Stimulated activated CD4-positive, alpha-beta T cell treated with anti-CD3 and anti-CD28 coated beads, Interleukin-12 subunit alpha, Interleukin-12 subunit beta, amount 100 ng/mL, for 4 hours (primary cell): ENCODE results near the gene CROCC2.

Experiments
- DNase-seq: peaks from one replicate; pipeline ENCODE4 v3.0.0-alpha.2; 2020

The CROCC2 gene

DNA sequence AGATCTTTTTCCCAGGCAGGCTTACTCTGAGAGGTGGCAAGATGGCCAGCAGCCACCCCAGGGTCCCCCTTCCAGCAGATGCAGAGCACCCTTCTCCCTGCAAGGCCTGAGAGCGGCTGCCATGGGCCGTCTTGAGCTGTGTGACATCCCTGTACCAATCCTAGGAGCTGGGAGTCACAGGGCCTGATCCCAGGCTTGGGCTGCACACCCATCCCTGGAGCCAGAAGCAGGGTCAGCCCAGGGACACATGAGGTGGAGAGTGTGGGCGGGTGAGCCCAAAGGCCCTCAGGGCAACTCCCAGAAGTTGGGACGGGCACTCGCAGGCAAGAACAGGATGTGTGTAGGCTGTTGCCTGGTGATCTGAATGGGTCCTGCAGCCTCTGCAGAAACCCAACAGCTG is 40.5 kb downstream of the CROCC2 start:
- DNase-seq: no peak

DNA sequence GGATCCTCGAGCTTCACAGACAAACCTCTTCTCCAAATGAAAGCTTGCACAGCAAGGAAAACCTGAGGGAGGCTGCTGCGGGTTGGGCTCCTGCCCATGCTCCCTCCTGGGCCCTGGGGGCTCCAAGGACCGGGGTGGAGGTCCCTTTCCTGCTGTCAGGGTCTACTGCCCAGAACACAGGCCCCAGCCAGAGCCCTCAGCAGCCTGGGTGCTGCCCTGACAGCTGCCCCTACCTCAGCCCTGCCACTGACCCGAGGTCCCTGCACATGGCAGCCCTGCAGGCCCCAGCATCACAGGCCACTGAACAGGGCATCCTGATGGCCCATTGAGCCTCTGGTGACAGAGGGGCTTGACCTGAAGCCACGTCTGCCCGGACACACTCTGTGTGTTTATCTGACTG is 41.0 kb downstream of the CROCC2 start:
- no peak for DNase-seq

DNA sequence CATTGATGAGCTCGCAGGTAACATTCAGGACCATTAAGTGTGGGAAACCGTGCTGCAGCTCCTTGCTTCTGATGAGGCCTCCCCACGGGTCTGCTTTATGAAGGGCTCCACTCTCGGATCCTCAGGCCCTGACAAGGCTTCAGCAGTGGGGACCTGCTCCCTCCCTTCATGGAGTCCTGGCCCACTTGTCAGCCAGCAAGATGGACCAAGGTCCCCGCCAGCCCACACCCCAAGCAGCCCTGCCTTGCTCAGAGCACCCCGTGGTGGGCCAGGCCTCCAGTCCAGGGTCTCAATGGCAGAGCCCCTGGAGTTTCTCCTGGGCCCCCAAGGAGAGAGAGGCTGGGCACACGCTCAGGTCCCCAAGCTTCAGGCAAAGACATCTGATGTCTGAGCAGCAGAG is 41.5 kb downstream of the CROCC2 start:
- DNase-seq: no peak

DNA sequence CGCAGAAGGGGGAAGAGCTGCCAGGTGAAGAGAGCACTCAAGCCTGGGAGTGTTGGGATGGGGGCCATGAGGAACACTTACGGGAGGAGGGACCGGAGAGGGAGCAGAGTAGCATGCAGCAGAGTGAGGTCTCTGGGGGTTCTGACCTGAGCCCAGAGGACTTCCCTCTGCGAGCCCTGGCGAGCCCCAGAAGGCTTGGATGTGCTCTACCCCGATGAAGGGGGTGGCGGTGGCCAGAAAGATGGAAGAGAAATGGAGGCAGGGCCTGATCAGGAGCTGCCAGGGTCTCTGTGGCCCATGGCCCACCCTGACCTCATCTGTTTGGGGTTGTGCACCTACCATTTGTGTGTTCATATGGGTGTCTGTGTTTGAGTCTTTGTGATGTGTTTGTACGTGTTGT is 42.0 kb downstream of the CROCC2 start:
- no peak for DNase-seq

DNA sequence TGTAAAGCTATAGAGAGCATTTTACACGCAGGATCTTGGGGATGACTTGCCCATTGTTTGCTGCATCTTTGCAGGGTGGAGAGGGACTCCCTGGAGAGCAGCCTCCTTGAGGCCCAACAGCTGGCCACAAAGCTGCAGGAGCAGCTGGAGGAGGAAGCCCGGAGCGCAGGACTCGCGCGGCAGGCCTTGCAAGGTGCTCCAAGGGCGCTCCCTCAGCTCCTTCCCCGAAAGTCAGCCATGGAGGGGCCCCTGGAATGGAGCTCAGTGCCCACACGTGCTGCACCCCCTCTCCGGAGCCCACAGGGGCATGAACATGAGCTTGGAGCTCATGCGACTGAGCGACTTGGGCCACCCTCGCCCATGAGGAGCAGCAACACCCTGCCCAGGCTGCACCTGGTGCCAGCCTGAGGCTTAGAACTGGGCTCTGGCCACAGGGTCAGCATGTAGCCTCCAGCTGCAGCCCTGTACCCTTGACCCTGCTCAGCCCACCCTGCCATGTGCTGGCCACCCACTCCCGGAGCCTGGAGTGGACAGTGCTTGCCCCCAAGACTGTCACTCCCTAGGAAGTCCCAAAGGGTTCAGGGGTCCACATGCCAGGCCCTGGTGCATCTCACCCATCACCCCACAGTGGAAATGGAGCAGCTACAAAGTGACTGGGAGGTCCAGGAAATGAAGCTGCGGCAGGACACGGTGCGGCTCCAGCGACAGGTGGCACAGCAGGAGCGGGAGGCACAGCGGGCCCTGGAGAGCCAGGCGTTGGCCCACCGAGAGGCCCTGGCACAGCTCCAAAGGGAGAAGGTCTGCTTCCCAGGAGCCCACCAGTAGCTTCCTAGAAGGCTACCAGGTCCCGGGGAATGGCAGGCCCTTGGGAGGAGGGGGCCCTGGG is 43.0 kb downstream of the CROCC2 start:
- DNase-seq: no peak

DNA sequence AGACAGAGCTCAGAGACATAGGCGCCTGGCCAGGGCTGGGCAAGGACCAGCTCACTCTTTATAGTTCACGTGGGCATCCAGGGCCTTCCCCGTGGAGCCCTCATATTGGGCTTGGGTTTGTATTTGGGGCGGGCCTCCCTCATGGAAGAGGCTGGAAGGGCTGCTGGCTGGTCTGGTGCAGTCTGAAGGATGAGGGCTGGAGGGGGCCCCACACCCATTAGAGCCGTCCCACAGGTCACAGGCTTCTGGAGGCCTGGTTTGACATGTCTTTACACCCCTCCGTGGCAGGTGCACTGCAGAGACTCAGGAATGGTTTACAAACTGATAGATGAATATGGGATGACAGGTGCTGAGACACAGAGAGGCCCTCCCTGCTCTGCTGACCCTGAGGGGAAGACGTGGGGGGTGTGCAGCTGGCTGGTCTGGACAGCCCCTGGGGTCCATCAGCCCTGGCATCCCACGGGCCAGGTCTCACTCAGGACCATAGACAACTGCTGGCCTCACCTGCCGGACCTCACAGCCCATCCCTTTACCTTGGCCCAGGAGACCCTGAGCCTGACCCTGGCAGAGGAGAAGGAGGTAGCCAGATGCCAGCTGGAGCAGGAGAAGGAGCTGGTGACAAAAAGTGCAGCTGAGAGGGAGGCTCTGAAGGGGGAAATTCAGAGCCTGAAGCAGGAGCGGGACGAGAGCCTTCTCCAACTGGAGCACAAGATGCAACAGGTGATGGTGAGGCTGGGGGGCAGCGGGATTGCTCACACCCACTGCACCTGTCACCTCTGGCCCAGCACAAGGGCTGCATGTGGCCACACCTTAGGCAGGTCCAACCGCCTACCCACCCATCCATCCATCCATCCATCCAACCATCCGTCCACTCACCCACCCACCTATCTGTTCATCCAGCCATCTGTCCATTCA is 43.9 kb downstream of the CROCC2 start:
- DNase-seq: no peak

DNA sequence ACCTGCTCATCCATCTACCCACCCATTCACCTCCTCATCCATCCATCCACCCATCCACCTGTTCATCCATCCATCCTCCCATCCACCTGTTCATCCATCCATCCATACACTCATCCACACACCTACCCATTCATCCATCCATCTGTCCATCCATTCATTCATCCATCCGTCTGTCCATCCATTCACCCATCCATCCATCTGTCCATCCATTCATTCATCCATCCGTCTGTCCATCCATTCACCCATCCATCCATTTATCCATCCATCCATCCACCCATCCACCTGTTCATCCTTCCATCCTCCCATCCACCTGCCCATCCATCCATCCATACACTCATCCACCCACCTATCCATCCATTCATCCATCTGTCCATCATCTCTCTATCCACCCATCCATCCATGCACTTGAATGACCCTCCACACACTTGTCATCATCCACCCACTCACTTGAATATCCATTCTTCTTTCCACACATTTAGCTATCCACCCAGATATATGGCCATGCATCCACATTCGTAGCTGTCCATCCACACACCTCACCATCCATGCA is 45.0 kb downstream of the CROCC2 start:
- DNase-seq: no peak

DNA sequence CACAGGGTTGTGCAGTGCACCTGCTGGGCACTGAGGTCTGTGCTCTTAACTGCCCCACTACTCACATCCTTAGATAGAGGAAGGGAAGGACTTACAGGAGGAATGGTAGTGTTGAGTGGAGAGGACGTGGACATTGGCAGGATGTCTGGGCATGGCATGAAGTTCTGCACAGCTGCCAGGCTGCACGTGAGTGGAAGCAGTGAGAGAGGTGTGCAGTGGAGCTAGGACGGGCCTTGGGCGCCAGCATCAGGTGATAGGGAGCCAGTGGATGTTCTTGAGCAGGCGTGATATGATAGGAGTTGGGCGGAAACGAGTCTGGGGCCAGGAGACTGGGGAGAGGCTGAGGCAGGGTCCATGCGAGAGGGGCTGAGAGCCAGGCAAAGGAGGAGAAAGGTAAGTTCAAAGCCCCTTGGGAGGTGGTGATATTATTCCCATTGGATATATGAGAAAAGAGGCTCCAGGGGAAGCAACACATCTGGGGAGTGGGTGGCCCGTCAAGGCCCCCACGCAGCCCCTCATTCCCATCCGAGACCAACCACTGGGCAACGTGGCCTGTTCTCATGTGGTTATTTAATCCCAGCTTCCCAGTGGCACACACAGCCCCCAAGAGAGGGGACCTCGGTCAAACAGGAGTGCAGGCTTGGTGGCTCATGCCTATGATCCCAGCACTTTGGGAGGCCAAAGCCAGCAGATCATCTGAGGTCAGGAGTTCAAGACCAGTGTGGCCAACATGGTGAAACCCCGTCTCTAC is 46.5 kb downstream of the CROCC2 start:
- DNase-seq: no peak

DNA sequence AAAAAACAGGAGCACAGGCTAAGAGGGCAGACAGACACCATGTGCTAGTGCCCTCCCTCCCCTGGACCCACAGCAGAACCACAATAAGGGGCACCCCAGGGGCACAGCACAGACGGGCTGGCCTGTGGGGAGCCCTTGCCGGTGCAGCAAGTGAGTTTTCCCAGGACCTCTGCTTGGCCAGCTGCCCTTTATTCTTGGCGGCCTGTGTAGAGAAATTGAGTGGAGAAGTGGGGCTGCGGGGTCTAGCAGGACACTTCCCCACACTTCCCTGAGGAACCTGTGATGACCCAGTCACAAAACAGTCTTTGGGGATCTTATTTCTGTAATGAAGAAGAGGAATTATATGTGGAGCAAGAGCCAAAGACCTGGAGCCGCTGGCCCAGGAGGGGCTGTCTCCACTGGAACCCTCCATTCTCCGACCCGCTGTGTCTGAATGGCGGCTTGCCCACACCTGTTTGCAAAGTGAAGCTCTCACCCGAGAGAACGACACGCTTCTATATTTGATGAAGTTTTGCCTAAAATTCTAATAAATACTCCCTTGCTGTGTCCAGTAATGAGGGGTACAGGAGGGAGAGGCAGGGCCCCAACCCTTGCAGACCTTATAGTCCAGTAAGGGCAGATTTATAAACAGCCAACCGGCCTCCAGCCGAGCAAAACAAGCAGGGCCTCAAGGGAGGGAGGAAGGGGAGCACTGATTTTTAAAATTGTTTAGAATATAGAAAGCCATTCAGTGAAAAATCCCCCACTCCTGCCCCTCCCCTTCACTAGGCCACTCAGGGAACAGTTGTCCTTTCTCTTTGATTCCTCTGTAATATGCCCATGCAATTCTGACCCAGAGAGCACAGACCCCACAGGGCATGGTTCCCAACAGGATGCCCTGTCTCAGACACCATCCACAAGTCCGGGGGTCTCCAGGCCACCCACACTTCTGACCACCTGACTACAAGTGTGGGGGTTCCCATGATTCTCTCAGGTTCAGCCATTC is 47.6 kb downstream of the CROCC2 start:
- DNase-seq: no peak

DNA sequence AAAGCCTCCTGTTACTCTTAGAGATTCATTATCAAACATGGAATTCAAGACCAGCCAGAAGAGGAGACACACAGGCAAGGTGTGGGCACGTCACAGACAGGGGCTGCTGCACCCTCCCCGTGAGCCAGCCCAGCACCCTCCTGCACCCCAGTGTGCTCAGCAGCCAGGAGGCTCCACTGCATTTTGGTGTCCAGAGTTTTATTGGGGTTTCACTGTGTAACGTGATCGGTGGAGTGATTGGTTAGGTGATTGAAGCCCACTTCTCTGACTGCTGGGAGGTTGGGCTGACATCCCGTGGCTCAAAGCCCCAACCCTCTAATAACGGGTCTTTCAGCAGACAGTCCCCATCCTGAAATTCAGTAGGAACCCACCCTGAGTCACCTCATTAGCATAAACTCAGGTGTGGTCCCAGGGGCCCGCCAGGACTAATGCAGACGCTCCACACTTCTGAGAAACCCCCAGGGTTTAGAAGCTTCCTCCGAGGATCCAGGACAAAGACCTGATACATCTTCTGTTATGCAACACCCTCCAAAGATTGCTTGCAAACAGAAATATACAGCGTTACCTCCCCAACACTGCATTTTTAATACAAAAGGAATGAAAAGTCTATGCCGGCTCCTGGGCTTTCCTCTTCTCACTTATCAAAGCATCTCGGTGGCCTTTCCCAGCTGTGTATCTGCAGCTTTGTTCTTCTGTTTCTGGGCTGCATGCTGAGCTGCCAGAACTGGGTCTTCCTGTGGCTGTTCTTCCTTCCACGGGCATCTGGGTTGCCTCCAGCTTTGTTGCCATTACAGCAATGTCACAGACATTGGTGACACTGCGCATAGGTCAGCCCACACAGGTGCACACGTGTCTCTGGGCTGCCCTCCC is 48.5 kb downstream of the CROCC2 start:
- DNase-seq: no peak

DNA sequence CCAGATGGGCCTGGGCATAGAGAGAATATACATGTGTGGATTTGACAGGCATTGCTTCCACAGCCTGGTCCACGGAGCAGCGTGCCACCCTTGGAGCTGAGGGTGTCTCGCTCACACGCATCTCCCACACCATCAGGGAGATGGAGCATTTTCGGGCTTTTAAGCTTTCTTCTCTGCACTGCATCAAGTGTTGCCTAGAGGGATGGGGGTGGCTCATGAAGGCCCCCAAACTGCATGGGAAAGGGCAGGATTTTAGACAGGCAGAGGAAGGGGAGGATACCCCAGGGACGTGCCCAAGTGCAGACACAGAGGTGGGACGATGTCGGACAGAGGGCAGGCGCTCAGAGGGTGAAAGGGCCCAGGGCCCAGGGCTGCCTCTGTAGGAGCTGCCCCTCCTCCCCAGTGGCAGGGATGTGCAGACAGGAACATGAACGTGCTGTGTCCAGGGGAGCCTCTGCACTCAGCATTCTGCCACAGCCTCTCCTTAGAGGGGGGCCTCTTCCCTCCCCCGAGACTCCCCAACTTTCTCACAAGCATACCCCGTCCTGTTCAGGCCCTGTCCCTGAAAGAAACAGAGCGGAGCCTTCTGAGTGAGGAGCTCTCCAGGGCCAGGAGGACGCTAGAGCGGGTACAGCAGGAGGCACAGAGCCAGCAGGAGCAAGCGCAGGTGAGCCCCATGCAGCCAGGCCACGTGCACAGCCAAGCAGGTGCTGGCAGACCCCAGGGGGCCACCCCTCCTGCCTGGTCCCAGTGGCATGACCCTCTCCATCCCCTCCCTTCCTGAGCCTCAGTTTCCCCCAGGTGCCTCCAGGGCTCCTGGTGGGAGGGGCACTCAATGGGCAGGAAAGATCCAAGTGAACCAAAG is 49.4 kb downstream of the CROCC2 start:
- no peak for DNase-seq

DNA sequence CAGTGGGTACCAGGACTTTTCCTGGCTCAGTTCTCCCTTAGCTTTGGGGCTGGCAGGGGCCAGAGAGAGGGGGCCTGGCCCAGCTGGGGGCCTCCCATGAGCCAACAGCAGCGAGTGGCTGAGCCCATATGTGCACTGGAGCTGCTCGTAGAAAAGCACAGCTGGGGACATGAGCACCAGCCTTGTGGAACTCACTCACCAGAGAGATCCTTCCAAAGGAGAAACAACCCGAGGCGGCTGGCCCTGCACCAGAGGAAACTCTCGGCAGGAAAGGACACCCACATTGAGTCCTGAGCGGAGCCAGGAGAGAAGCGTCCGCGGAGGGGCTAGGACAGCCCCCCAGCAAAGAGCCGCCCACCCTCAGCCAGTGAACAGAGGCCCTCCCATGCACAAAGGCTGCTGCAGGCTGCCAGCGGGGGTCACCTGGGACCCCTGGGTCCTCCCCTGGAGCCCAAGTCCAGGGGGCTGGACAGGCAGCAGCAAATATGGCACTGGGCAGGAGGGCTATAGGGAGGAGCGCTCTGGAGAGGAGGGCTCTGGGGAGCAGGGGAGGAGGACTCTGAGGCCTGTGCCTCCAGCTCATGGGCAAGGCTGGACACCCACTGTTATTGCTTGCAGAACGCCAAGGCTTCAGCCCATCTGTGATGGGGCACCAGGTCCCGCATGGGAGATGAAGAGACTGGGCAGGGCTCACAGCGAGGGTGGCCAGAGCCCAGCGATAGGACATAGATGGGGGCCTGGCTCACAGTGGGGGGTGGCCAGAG is 50.2 kb downstream of the CROCC2 start:
- no peak for DNase-seq

DNA sequence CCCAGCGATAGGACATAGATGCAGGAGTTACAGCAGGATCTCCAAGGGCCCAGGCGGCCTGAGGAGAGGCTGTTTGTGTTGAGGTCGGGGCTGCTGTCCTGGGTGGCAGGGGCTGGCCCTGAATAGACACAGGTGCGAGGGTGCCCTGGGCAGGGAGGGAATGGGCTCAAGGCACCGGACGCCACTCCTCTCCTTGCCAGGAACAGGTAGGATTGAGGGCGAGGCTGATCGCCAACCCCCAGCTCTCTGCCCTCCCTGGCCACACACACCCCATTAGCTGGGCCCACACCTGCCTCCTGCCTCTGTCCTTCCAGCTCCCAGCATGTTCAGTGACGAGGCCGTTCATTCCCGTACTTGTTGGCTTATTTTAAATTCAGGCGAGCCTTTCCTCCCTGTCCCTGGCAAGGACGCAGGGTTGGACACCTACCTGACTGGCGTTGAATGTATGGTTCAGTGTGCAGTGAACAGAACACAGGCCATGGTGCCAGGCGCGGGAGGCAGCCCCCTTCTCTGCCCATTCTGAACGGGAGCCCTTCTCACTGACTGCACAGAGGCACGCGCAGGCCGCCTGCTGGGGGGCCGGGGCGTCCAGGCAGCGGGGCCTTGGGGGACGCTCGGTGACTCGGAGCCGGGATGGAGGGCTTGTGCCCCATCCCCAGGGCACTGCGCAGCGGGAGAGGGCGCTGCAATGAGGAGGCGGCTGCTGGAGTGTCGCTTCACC is 51.0 kb downstream of the CROCC2 start:
- DNase-seq: no peak

DNA sequence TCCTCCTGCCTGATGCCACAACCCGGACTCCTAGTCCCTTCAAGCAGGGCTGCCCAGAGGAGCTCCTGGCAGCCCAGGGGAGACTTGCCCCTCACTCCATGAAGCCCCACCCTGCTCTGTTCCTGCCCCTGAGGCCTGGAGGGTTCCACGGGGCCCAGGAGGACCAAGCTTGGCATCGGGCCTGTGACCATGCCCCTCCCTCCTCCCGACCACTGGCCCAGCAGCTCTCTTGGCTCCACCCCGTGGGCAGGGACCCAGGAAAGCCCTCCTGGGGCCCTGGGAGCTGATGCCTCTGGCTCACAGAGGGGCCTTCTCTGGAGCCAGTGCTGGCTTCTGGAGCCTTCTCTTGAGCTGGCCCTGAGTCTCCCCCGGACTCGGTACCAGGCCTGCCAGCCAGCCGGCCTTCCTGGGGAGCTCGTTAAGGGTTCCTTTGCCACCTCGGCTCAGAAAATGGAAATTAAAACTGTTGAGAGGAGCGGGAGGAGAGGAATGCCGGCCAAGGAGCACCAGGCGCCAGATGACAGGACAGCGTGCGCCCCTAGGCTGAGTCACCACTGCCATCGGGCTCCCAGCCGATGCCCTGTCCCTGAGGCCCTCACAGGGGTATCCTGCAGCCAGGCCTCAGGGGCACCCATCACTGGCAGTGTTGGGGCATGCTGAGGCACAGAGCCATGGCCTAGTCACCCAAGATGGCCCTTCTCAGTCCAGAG is 51.7 kb downstream of the CROCC2 start:
- no peak for DNase-seq

DNA sequence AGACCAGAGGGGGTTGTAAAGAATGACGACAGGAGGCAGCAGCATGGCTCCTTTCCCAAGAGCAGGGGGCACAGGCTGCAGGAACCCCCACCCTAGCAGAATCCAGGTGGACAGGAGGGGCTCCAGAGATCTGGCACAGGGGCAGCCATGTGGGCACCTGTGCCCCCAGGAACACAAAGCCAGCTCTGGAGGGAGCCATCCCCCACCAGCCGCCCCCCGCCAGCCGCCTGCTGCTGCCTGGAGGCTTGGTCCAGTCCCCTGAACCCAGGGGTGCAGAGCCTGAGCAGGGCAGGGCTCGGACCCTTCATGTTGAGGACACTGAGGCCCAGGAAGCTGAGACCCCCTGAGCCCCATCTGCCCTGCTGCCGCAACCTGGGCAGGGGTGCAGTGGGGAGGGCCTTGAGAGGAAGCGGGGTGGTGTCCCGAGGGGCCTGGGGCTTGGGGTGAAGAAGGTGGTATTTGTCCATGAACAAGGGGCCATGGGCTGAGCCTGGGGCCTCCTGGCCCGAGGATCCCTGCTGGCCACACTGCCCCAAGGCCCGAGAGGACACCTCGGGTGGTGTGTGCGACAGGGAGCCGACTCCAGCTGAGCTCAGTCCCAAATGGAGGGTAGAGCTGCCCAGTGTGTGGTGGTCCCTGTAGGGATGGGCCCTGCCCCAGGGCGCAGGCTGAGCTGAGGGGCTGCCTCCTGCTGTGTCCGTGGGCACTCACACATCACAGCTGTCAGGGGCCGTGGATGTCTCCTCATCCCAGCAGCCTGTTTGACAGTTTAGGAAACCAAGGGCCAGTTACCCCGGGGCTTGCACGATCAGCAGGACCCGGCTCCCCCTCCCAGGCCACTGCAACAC is 52.5 kb downstream of the CROCC2 start:
- no peak for DNase-seq

DNA sequence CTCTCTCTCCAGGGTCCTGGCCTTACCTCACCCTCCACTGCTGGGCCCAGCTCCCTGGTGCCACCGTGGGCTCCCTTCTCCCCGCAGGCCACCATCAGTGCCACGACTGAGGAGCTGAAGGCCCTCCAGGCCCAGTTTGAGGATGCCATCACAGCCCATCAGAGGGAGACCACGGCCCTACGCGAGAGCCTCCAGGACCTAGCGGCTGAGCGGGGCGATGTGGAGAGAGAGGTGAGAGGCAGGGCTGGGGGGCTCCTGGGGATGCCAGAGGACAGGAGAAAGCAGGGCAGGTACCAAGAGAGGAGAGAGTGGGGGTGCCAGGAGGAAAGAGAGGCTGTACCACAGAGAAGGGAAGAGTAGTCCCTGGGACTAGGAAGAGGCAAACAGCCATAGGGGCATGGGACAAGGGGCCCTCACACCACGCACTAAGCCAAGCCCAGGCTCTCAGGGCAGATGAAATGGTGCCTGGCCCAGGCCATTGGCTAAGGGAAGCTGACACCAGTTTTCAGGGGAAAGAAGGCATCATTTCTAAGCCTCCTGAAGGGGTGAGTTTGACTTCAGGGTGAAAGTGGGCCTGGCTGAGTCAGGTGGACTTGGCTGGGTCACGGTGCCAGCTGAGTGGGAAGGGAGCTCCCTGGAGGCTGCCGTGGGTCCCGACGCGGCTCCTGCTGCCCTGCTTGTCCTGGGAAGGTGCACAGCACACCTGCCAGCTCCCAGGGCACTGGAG is 53.2 kb downstream of the CROCC2 start:
- DNase-seq: no peak
